KMS-11 (cell line): ENCODE results near the gene FYCO1.

Experiments
- H2AFZ ChIP-seq: fragments of 200-600 bp; sonication (generic); 2 replicates; pipeline ENCODE4 v1.6.1; 2016; ENCODE audit warnings: antibody characterized with exemption, mixed run types, low read depth
- H3K27ac ChIP-seq: fragments of 200-600 bp; sonication (generic); 2 replicates; pipeline ENCODE4 v1.6.1; 2016; ENCODE audit warnings: mild to moderate bottlenecking, mixed run types
- H3K27me3 ChIP-seq: fragments of 200-600 bp; sonication (generic); 2 replicates; pipeline ENCODE4 v1.6.1; 2017; ENCODE audit warnings: mild to moderate bottlenecking, low read depth, mixed run types, moderate library complexity; ENCODE audit not compliant: insufficient read depth
- H3K36me3 ChIP-seq: fragments of 200-600 bp; sonication (generic); 2 replicates; pipeline ENCODE4 v1.6.1; 2017; ENCODE audit warnings: mild to moderate bottlenecking, mixed run types; ENCODE audit not compliant: insufficient read depth
- H3K4me1 ChIP-seq: fragments of 200-600 bp; sonication (generic); 2 replicates; pipeline ENCODE4 v1.6.1; 2016; ENCODE audit warnings: mild to moderate bottlenecking, low read depth, mixed run types; ENCODE audit not compliant: poor library complexity, severe bottlenecking
- H3K4me2 ChIP-seq: fragments of 200-600 bp; sonication (generic); 2 replicates; pipeline ENCODE4 v1.7.0; 2016; ENCODE audit warnings: mild to moderate bottlenecking, mixed run types
- H3K4me3 ChIP-seq: fragments of 200-600 bp; sonication (generic); IDR thresholded peaks from 2 replicates; pipeline ENCODE4 v1.6.1; 2017; ENCODE audit warnings: low read depth, low read length, mixed read lengths; ENCODE audit not compliant: insufficient read depth
- H3K79me2 ChIP-seq: fragments of 200-600 bp; sonication (generic); 2 replicates; pipeline ENCODE4 v1.6.1; 2016; ENCODE audit warnings: low read depth, mixed run types; ENCODE audit not compliant: insufficient read depth
- H3K9ac ChIP-seq: fragments of 200-600 bp; sonication (generic); 2 replicates; pipeline ENCODE4 v1.6.1; 2016; ENCODE audit warnings: mild to moderate bottlenecking, mixed run types
- H4K20me1 ChIP-seq: fragments of 200-600 bp; sonication (generic); 2 replicates; pipeline ENCODE4 v1.6.1; 2016; ENCODE audit warnings: mild to moderate bottlenecking, mixed run types; ENCODE audit not compliant: insufficient read depth
- TF ChIP-seq, protein P1 (sequence below): fragments of 200-600 bp; sonication (generic); conservative IDR thresholded peaks from 2 replicates; pipeline ENCODE4 v1.6.1; 2017; ENCODE audit warnings: low read depth, mild to moderate bottlenecking, antibody characterized with exemption, low read length, moderate library complexity, mixed read lengths

FYCO1 gene

DNA sequence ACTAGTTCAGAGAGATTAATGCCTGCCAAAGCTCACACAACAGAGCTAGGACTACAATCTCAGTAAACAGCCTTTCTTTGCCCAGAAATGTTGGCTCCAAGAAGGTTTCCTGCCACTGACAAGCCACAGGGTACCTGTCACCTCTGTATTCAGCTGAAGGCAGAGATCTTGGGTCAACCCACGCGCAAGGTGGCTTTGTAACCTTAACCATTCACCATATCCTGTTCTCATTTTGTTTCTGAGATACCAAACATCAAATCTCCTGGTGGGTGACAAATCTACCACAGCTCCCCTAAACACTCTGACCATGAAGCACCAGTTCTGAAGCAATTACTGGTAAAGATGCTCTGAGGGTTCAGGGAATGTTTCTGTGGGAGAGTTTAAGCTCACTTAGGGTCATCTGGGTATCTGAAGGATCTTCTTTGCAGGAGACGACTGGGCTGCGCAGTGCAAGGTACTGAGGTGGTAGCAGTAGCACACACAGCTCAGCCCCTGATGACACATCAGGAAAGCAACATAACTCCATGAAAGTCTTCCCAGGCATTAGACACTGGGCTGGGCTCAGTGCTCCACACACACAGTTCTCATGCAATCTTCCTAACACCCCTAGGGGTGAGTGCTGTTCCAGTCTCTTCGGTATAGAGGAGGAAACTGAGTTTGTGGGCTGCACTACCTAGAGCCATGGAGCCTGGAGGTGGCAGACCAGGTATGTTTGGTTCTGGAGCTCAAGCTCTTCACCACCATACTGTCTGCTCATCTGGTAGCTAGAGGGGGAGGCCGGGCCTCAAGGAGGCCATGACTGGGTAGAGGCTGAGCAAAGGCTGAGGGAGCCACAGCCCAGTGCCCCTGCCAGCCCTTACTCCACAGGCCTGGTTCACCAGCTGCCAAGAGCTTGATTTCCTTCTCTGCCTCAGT, 44.7 kb downstream of the FYCO1 start:
- H3K4me3 ChIP-seq: no peak overlapping the region
- H3K9ac ChIP-seq: no peak overlapping the region
- H3K36me3 ChIP-seq: no peaks in the 10 kb centered on the region
- TF ChIP-seq, protein P1, sequence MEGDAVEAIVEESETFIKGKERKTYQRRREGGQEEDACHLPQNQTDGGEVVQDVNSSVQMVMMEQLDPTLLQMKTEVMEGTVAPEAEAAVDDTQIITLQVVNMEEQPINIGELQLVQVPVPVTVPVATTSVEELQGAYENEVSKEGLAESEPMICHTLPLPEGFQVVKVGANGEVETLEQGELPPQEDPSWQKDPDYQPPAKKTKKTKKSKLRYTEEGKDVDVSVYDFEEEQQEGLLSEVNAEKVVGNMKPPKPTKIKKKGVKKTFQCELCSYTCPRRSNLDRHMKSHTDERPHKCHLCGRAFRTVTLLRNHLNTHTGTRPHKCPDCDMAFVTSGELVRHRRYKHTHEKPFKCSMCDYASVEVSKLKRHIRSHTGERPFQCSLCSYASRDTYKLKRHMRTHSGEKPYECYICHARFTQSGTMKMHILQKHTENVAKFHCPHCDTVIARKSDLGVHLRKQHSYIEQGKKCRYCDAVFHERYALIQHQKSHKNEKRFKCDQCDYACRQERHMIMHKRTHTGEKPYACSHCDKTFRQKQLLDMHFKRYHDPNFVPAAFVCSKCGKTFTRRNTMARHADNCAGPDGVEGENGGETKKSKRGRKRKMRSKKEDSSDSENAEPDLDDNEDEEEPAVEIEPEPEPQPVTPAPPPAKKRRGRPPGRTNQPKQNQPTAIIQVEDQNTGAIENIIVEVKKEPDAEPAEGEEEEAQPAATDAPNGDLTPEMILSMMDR: no peak
- H3K27ac ChIP-seq: no peak overlapping the region
- H3K4me1 ChIP-seq: no peaks in the 10 kb centered on the region
- H2AFZ ChIP-seq: no peak overlapping the region
- no peak overlapping the region for H3K4me2 ChIP-seq
- no peaks in the 10 kb centered on the region for H3K79me2 ChIP-seq
- H3K27me3 ChIP-seq: no peaks in the 10 kb centered on the region
- no peaks in the 10 kb centered on the region for H4K20me1 ChIP-seq

DNA sequence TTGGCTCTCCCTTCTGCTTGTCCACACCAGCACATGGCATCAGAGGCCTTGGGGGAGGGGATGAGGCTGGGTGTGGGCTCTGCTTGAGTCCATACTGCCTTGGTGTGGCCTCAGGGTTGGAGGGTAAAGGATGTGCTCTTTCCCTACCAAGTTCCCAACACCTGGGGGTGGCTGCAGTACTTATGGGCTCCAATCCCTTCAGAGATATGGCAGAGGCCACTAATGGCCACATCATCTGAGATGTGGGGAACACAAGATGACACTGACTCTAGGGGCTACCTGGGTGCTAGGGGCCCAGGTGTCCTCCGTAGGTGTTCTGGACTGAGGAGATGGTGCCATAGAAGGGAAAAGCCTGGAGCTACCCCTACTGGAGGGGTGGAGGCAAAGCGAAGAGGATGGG, 45.5 kb downstream of the FYCO1 start:
- Histone ChIP-seq H3K27ac (no peak overlapping the region), H3K4me2 (no peak overlapping the region), H3K4me3 (no peak overlapping the region), H3K79me2 (no peaks in the 10 kb centered on the region), H3K27me3 (no peaks in the 10 kb centered on the region), H3K4me1 (no peaks in the 10 kb centered on the region), H4K20me1 (no peaks in the 10 kb centered on the region), H3K36me3 (no peaks in the 10 kb centered on the region), H3K9ac (no peak overlapping the region), H2AFZ (no peak overlapping the region)
- TF ChIP-seq, protein P1: no peak

DNA sequence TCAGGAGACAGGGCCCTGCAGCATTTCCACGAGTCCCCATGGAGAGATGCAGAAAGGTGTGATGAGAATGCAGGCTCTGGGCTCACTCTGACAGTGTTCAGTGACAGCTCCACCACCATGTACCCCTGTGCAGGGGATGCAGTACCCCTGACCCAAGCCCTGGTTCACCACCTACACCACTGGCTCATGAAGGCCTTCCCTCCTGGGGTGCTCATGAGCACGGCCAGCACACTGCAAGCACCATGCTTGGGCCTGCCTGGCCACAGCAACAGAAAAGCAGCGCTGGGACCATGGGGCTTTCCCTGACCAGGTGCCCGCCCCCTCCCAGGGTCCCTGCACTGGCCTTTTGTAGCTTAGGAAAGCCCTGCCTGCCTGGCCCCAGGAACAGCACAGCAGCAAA, 46.2 kb downstream of the FYCO1 start:
- Histone ChIP-seq H3K4me2 (no peak overlapping the region), H3K4me1 (no peaks in the 10 kb centered on the region), H3K4me3 (no peak overlapping the region), H2AFZ (no peak overlapping the region), H4K20me1 (no peaks in the 10 kb centered on the region), H3K27me3 (no peaks in the 10 kb centered on the region), H3K27ac (no peak overlapping the region), H3K79me2 (no peaks in the 10 kb centered on the region), H3K9ac (no peak overlapping the region), H3K36me3 (no peaks in the 10 kb centered on the region)
- TF ChIP-seq, protein P1: no peak

DNA sequence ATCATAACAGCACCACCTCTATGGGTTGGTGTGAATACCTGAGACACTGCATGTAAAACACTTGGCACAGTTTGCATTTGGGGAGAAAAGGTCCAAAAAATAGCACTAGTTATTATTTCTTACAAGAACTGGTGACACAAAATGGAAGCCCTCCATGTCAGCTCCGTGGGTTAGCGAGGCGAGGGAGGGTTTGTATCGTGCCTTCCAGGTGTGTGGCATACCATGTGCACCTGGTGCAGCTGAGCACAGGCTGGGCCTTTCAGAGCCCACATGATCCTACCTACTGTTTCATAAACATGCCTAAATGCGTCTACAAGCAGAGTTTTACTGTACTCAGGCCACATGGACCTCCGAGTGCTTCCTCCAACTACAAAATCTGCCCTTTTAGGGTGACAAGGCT, 46.7 kb downstream of the FYCO1 start:
- H3K79me2 ChIP-seq: no peaks in the 10 kb centered on the region
- TF ChIP-seq, protein P1: no peak
- H3K27ac ChIP-seq: no peak overlapping the region
- H3K36me3 ChIP-seq: no peaks in the 10 kb centered on the region
- H3K27me3 ChIP-seq: no peaks in the 10 kb centered on the region
- no peaks in the 10 kb centered on the region for H3K4me1 ChIP-seq
- H3K4me2 ChIP-seq: no peak overlapping the region
- no peak overlapping the region for H2AFZ ChIP-seq
- H4K20me1 ChIP-seq: no peaks in the 10 kb centered on the region
- H3K9ac ChIP-seq: no peak overlapping the region
- H3K4me3 ChIP-seq: no peak overlapping the region
